ENCODE results near the gene ANKRD13D.

The ANKRD13D gene

DNA sequence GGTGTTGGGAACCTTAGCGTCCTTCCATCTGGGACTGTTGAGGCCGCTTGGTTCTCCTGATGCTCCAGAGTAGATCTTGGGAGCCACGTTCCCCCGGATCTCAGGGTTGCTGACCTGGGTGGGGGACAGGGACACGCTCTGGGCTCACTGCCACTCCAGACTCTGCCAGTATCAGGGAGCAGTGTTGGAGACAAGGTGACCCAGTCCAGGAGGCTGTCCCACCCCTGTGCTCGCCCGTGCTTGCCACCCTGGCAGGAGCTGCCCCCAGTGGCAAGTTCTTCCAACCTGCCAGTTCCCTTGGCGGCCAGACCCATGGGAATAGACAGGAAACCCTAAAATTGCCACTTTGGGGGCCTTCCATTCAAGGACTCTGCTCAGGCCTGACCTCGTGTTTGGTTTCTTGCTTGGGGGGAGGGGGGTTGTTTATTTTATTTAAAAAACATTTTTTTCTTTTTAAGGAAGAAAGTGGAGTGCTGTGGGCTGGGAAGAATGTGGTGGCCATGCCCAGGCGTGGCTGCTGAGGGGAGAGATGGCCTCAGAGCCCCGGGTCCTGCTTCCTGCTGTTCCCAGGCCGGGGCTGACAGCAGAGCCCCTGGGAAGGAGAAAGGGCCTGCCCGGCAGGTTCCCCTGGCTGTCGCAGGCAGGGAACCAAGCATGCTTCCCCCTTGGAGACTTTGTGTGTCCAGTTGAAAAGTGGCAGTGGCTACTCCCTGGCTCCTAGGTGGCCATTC lies 15.7 kb upstream of the ANKRD13D start:
- DNase-seq (ENCODE audit: low read depth in 2 of 2) = no peak

DNA sequence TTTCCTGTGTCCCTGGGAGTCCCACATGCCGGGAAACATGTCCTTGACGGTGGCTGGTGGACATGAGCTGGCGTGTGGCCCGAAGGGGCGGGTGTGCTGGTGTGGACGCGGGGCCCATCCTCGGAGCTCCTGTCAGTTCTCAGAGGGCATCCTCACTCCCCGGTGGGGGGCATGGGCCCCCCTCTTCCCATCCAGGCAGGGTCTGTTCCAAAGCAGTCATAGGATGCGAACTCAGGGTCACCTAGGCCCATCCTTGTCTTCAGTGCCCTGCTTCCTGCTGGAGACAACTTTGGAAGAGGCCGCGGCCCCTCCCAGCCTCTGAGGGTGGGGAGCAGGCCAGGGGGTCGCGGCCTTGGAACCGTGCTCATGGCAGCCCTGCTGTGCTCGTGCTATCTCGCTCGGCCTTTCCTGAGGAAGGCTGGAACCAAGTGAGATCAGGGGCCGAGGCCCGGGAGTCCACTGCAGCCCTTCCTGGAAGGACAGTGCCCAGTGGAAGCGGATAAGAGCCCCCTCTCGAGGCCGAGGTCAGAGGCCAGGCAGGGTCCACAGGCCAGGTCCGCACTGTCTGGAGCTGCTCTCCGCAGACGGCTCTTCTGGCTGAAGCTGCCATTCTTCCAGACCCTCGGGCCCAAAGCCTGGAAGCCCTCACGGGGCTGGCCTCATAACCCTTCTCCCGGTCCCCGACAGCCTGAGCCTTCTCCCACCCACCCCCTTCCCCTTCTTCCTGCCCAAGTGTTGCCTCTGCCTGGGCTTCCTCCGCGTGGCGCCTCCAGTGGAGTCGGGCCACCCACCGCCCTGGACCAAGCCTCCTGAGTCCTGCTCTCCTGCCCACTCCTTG lies 14.1 kb upstream of the ANKRD13D start:
- no peak for DNase-seq (ENCODE audit: low read depth in 2 of 2)

DNA sequence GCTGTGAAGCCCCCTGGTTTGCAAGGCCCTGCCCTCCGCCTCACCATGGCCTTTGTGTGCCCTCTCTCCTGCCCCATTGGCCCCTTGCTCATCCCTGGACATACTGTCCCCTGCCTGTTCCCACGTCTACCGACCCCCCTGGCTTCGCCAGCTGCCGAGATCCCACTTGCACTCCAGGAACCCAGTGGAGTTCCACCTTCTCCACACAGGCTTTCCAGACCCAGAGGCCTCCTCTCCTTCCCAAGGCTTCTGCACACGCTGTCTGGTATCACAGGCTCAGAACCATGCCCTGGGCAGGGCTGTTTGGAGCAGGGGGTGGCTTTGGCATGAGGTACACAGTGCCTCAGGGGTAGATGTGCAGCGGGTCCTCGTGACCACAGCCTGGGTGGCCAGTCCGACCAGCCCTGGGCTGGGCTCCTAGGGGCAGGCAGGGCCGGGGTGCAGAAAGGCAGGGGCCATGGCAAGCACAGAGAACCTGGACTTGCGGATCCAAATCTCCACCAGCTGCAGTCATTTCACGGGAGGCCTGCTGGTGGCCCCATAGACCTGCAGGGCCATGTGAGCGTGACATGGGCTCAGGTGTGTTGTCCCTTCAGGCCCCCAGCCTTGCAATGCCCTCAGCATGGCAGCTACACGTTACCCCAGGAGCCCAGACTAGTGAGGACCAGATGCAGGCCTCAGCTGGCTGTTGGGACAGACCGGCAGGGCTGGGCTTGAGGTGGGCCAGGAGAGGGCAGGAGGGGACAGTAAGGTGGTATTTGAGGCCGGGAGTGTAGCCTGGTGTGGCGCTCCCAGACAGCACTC lies 13.3 kb upstream of the ANKRD13D start:
- no peak for DNase-seq (ENCODE audit: low read depth in 2 of 2)

DNA sequence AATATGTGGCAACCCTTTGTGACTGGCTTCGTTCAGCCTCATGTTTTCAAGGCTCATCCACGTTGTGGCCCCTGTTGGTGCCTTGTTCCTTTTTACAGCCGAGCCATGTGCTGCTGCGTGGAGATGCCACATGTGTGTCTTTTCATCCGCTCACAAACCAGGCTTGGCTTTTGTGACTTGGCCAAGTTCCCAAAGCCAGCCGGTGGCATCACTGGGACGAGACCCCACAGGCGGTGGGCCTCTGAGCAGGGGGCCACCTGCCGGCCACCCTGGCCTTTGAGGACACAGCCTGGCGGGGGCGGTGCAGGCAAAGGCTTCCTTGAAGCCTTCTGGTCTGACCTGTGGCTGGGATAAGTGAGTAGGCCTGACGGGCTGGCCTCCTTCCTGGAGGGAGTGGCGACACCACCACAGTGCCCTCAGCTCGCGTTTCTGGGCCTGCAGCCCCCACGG lies 12.3 kb upstream of the ANKRD13D start:
- no peak for DNase-seq (ENCODE audit: low read depth in 2 of 2)

DNA sequence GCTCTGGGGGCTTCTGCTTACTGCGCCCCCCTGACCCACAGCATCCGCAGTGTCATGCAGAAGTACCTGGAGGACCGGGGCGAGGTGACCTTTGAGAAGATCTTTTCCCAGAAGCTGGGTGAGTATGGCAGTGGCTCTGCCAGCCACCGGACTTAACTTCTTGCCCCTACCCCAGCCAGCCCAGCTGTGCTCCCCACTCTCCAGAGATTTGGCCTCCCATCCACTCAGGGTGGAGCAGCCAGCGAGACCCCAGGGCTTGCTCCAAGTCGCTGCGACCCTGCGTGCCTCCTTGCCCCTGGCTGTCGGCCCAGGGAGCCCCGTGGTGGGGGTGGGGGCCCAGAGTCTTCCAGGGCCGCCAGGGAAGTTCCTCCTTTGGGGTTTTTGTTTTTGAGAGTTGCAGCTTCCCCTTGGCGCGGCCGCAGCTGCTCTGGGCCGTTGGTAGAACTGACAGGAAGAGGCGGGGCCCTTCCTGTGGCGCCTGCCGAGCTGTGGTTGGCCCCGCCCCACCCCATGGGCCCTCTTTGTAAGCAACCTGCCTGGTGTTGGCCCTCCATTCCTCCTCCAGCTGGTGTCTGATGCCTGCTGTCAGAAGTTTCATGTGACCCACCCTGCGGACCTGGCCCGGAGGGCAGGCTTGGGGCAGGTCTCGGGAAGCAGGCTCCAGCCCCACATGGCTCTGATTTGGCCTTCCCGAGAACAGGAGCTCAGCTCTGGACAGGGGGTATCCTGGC lies 11.7 kb upstream of the ANKRD13D start:
- peak; percentile 82 to 84 for DNase-seq (ENCODE audit: low read depth in 2 of 2)

GRCh38 chr11:67278135-67278938 lies 10.8 kb upstream of the ANKRD13D start:
- no peak for DNase-seq (ENCODE audit: low read depth in 2 of 2)

- no peak for DNase-seq (ENCODE audit: low read depth in 2 of 2)
Measured at GRCh38 chr11:67278939-67279588, 10.0 kb upstream of the ANKRD13D start.

DNA sequence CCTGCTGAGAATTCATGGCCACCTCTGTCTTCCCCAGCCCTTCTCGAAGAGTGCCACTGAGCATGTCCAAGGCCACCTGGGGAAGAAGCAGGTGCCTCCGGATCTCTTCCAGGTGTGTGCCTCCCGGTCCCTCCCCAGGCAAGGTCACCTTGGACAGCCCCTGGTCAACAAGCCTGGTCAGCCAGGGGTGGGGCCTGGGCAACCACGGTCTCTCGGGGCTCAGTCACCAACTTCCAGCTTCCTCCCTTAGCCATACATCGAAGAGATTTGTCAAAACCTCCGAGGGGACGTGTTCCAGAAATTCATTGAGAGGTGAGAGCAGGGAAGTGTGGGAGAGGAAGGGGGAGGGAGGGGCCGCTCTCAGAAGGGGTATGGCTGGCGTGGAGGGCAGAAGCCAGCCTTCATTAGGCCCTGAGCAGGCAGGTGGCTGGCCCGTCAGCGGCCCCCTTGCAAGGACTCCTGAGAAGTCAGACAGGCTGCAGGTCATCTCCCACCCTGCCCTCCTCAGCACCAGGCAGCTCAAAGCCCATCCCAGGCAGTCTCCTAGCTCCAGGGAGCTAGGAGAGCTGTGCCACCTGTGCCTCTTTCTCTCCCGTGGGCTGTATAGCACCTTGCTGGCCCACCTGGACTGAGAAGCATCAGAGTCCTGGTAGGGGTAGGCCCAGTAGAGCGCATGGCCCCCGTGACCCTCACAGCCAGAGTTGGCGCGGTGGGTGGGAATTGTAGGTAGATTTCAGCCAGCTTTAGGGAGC lies 9.3 kb upstream of the ANKRD13D start:
- DNase-seq (ENCODE audit: low read depth in 2 of 2) = no peak

GRCh38 chr11:67280341-67280787 lies 8.7 kb upstream of the ANKRD13D start:
- DNase-seq (ENCODE audit: low read depth in 2 of 2) = no peak

- no peak for DNase-seq (ENCODE audit: low read depth in 2 of 2)
Measured at GRCh38 chr11:67280788-67281551, 8.1 kb upstream of the ANKRD13D start.

GRCh38 chr11:67281552-67282150 lies 7.5 kb upstream of the ANKRD13D start:
- DNase-seq (ENCODE audit: low read depth in 2 of 2) = no peak

DNA sequence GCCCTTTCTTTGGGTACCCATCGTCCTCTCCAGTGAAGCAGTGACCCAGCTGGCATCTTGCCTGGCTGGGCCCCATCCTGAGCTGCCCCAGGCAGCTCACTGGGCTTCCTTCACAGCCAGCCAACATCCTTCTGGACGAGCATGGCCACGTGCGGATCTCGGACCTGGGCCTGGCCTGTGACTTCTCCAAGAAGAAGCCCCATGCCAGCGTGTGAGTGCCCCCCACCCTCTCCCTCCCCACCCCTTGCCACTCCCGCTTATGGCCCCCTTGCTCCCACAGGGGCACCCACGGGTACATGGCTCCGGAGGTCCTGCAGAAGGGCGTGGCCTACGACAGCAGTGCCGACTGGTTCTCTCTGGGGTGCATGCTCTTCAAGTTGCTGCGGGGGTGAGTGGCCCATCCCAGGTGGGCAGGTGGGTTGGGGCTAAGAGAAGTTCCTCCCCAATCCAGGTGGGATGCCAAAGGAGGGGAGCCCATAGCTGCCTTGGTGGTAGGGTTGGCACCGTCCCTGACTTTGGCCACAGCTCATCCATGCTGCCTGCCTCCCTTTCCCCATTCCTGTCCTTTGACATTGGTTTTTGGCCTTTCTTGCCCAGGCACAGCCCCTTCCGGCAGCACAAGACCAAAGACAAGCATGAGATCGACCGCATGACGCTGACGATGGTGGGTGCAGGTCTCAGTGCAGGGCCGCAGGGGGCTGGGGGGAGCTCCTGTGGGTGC lies 6.8 kb upstream of the ANKRD13D start:
- DNase-seq (ENCODE audit: low read depth in 2 of 2) = no peak

DNA sequence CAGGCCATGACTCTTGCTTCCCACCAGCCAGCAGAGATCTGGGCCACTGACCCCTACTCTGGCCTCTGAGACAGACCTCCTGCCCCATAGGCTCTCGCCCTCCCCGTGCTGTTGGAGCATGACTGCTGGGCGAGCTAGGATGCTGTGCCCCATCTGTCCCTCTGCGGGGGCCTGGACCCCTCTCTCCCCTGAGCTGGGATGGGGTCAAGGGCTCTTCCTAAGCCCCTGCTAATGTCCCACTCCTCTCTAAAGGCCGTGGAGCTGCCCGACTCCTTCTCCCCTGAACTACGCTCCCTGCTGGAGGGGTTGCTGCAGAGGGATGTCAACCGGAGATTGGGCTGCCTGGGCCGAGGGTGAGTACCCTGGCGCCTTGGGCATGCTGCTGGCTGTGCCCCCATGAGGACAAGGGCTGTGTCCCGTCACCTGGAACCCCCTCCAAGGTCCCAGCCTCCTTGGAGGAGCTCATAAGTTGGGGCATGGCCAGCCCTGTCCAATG lies 6.2 kb upstream of the ANKRD13D start:
- no peak for DNase-seq (ENCODE audit: low read depth in 2 of 2)

GRCh38 chr11:67283481-67283963 lies 5.6 kb upstream of the ANKRD13D start:
- no peak for DNase-seq (ENCODE audit: low read depth in 2 of 2)

GRCh38 chr11:67284811-67285540 lies 4.1 kb upstream of the ANKRD13D start:
- no peak for DNase-seq (ENCODE audit: low read depth in 2 of 2)
